GM21526 (cell line): Measurements from ENCODE around the gene ACSBG1.

Experiments
- ATAC-seq: cut with Tn5 transposase; IDR thresholded peaks from one replicate; pipeline ENCODE4 v1.9.1; 2021; ENCODE audit warnings: moderate library complexity; ENCODE audit not compliant: unreplicated experiment, low FRiP score

ACSBG1 gene

DNA sequence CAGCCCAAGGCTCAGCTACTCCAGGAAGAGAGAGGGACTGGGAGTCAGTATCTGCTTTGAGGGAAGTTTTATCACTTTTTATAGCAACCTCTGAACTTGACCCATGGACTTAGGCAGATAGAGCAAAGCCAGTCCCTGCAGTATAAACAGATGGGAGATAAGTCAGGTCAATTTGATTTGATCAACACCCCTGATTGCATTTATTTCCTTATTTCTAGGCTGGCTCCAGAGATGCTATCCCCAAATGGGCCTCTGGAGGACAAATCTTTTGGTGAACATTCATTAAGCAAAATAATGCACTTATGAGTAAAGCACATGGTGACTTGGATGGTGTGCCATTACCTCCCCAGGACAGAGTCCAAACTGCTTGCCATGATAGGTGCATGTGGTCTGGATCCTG, 94.1 kb downstream of the ACSBG1 start:
- no peak for ATAC-seq

DNA sequence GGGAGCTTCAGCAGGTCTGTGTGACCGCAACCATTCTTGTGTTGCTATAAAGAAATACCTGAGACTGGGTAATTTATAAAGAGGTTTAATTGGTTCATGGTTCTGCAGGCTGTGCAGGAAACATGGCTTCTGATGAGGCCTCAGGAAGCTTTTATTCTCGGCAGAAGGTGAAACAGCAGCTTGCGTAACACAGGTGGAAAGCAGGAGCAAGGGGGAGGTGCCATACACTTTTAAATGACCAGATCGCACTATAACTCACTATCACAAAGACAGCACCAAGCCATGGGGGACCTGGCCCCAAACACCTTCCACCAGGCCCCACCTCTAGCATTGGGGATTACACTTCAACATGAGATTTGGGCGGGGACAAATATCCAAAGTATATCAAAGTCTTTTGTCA, 94.8 kb downstream of the ACSBG1 start:
- ATAC-seq = no peak

DNA sequence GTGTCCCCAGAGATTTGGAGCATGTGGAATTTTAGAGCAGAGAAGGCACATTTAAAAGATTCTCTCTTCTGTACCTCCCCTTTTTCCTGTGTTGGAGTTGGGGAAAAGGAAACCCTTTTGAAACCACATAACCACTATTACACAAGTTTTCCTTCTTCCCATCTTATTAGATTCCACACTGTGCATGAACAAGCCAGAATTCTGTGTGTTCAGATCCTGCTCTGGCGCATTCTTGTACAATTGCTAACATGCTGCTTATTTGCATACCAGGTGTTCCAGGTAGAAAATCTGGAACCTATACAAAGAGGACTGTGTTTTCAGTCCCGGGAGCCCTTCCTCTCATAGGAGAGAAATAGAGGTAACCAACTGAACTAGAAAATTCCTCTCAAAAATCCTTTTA, 100.6 kb downstream of the ACSBG1 start:
- no peak for ATAC-seq

DNA sequence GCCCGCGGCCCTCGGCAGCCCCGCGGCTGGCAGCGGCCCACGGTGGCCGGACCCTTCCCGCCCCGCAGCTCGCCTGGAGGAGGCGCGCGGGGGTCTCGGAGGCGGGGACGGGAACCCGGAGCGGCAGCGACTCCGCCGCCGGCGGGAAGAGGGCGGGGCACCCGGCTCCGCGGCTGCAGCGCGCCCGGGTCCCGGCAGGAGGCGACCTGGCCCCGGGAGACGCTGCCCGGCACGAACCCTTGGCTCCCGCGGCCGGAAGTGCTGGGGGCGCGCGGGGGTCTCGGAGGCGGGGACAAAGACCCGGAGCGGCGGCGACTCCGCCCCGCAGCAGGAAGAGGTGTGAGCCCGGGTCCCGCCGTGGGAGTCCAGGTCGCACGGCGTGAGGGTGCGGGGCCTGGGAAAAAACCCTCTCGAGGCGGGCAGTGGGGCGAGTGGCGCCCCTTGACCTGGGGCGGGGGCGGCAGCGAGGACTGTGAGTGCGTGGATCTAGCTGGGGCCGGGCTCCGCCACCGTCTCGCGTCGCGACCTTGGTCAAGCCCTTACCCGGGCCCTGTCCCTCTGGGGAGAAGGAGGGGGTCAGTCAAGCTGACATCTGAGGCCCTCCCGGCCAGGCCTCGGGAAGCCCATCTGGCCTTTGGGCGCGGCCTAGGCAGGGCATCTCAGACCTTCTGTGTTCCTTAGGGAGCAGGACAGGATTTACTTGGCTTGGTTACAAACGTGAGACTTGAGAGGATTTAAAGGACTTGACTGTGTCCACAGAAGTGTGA, 102.9 kb downstream of the ACSBG1 start, which contains the start of gene CIB2:
Gene CIB2, minus strand, starts transcription at position 151 of the 767 bp plus-strand sequence. CDS start 230 bp downstream, outside the sequence.
- ATAC-seq = peak; percentile 68

DNA sequence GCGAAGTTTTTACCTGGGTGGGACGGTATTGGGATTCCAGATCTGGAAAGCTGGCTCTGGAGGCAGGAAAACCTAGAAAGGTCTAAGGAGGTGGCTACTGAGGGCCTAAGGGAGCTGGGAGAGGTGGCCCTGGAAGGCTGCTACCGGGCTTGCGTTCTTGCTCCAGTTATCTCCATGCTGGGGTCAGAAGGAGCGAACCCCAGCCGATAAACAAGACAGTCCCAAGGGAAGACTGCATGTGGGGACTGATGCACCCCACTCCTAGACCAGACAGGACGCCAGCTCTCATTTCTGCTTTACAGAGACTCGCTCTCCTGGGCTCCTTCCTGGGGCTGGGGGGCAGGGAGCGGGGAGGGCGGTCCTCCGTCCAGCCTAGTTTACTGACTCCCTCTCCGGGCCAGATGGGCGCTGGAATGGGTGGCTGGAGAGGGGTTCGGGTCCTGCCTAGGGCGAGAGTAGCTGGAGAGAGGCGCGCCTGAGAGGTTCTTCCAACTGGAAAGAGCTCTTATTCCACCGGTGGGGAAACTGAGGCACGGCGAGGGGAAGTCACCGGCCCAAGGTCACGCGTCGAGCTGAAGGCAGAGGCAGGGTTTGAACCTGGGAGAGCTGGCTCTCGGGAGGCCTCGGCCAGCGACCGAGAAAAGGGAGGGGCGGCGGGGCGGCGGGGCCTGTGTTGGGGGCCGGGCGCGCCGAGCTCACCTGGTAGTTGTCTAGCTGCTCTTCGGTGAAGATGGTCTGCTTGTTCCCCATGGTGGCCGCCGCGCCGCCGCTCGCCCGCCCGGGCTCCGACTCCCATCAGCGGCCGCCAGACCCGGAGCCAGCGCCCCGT, 103.7 kb downstream of the ACSBG1 start:
- peak; percentile 28 for ATAC-seq

DNA sequence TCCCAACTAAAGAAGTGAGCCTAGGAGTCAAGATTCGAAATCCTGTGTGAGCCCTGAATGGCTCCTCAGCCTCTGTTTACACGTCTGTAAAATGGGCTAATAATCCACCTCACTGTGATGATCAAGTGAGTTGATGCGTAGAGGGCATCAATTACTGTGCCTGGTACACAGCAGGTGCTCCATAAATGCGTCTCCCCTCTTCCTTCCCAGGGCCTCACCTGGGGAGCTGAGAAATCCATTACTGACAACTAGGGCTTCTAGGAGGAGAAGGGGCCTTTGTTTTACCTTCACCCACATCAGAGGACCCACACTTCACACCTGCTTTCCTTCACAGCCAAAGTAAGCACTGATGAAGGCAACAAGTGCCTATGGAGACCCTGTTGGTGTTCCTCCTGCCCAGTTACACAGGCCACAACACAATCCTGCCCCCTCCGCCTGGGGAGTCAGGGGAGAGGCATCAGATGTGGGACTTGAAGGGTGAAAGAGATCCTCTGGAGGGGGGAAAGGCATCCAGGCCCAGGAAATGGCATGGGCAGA, 104.5 kb downstream of the ACSBG1 start:
- ATAC-seq = no peak

DNA sequence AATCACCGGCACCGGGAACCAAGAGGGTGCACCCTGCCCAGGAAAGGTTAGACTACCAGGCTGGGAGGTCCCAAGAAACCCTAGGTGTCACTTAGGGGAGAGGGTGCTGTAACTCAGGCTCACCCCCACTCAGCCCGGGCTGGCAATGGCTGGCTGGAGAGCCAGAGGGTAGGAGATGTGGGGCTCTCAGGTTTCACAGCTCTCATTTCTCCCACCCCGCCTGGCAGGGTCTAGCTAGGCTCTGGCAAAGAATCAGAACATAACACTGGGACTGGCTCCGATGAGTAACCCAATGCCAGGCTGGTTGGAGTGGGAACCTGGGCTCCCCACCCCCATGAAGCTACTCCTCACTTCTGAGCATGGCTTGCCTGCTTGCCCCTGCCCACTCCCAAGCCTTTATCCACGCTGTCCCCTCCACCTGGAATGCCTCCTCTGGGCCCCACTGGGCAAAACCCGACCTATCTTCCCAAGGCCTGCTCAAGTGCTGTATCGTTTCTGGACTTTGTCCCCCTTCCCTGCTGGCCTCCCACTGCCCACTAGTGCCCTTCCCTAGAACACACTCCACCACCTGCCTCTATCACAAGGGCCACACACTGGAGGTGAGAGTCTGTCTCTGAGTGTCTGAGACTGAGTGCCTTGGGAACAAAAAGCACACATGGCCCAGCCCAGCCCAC, 105.2 kb downstream of the ACSBG1 start:
- ATAC-seq = no peak

DNA sequence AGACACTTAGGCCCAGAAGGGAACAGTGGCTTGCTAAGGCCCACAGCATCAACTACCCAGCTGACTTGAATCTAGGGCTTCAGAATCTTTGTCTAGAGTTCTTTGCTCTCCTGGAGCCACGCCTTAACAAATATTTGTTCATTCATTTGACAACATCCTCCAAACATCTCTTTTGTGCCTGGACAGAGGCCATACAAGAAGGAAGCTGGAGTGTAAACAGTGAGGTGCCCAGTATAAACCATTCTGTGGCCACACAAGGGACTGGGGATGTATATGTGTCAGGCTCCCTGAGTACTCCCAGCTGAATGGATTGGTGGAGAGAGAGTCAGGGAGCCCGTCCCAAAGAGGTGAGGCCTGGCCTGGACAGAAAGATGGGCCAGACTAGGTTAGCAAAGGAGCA, 106.5 kb downstream of the ACSBG1 start:
- ATAC-seq = no peak

DNA sequence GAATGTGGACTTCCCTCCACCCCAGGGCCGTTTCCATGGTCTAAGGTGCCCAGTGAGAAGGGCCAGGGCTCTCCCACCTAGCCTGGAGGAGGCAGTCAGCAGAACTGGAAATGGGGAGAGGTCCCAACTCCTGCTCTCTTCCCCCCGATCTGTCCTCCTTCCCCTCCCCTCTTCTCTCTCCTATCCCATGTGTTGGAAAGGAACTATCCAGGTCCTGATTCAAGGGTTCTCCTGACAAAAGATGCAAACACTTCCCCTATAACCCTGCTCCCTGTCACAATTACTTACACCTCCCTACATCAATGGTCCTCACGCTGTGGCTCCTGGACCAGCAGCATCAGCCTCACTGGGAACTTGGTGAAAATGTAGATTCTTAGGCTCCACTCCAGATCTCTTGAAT, 109.1 kb downstream of the ACSBG1 start:
- ATAC-seq = no peak

DNA sequence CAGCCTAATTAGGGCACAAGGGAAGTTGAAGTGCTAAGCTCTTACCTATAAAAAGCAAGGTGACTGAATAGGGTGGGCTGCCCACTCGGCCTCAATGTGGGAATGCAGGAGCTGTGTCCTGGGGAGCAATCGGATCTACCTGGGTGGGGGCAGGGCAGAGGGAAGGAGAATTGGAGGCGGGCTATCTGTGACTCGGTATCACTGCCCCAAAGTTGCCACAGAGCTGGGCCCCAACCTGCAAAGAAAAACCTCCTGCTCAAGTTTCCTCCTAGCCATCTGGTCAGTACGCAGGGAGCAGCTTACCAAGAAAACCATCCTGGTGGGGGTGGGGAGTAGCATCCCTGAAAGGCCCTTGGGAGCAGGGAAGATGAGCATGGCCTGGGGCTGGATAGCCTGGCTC, 113.8 kb downstream of the ACSBG1 start:
- no peak for ATAC-seq
